ENCODE results near the gene PDE9A. TPM values are rescaled to one million over a fixed set of nuclear protein-coding genes. Genes with fewer than 3 reads are reported as not detected.
"Not testable (repeated sequence)": the region's sequence is repeated elsewhere in the genome, so short reads cannot be mapped to it uniquely, and the experiment has no call there.

The PDE9A gene
- total and polyA plus RNA-seq, 3 donors from 2014 or later = 5.7 to 6.4 (median 6.3) TPM

DNA sequence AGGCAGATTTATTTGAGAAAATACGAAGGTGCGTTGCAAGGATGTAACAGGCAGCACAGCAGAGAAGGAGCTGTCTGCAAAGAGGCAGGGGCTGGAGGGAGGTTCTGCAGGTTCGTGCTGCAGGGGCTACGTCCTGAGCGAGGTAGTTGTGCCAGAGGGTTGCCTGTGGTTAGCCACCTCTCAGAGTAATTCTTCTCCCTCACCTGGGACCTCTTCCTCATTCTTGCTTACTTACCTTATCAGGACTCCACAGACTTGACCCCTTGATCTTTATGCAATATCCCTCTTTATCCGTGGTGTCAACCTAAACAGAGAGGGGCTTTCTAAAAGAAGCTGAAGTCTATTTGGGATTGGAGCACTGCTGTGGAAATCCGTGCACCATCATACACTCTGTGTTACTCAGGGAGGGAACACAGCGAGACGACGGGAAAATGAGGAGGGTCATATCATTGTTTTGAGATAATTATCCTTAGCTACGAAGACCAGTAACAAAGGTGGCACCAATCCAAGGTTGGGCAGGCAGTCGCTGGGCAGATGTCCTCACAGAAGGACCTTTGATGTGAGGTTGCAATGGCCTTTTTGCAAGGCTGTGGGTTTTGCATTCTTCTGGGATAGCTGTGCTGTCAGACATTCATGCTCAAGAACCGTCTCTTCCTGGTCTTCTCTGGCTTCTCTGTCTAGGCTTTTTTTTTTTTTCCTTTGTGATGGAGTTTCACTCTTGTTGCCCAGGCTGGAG is 143.1 kb downstream of the PDE9A start:
- Histone ChIP-seq H3K36me3 (ENCODE audit: low read depth, missing control alignments) (no peaks in the 10 kb centered on the region), H3K9me3 (no peaks in the 10 kb centered on the region), H3K4me3 (no peak overlapping the region), H3K27ac (no peak overlapping the region), H3K27me3 (no peaks in the 10 kb centered on the region), H3K4me1 (no peaks in the 10 kb centered on the region)
- WGBS, 2 donors = 47 to 50% methylated on average over 12 to 13 of the region's 13 CpGs
- intact Hi-C loops (cut with DNase I; ENCODE audit: low total_unique reads) = no loop called here
- no peak for TF ChIP-seq POLR2A (IDR thresholded peaks at IDR 0.05)
- TF ChIP-seq, protein P1, sequence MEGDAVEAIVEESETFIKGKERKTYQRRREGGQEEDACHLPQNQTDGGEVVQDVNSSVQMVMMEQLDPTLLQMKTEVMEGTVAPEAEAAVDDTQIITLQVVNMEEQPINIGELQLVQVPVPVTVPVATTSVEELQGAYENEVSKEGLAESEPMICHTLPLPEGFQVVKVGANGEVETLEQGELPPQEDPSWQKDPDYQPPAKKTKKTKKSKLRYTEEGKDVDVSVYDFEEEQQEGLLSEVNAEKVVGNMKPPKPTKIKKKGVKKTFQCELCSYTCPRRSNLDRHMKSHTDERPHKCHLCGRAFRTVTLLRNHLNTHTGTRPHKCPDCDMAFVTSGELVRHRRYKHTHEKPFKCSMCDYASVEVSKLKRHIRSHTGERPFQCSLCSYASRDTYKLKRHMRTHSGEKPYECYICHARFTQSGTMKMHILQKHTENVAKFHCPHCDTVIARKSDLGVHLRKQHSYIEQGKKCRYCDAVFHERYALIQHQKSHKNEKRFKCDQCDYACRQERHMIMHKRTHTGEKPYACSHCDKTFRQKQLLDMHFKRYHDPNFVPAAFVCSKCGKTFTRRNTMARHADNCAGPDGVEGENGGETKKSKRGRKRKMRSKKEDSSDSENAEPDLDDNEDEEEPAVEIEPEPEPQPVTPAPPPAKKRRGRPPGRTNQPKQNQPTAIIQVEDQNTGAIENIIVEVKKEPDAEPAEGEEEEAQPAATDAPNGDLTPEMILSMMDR (IDR thresholded peaks at IDR 0.05) = no peak
- DNase-seq = peak; percentile 29

GRCh38 chr21:42797522-42797921 is 144.1 kb downstream of the PDE9A start:
- Histone ChIP-seq H3K9me3 (no peaks in the 10 kb centered on the region), H3K27me3 (no peaks in the 10 kb centered on the region), H3K4me1 (no peaks in the 10 kb centered on the region), H3K36me3 (ENCODE audit: low read depth, missing control alignments) (no peaks in the 10 kb centered on the region), H3K4me3 (no peak overlapping the region), H3K27ac (no peak overlapping the region)
- no peak for TF ChIP-seq POLR2A (IDR thresholded peaks at IDR 0.05)
- TF ChIP-seq, protein P1 (IDR thresholded peaks at IDR 0.05) = no peak
- no peak for DNase-seq
- intact Hi-C loops (cut with DNase I; ENCODE audit: low total_unique reads) = no loop called here
- WGBS, 2 donors = 94 to 95% methylated on average over 7 of the region's 7 CpGs

- no peak for TF ChIP-seq POLR2A (IDR thresholded peaks at IDR 0.05)
- TF ChIP-seq, protein P1 (IDR thresholded peaks at IDR 0.05) = no peak
- no peaks in the 10 kb centered on the region for H3K4me1 ChIP-seq
- 75 to 79% methylated on average over 5 to 6 of the region's 6 CpGs for WGBS, 2 donors
These were observed 144.7 kb downstream of the PDE9A start for GRCh38 chr21:42798106-42798505.

DNA sequence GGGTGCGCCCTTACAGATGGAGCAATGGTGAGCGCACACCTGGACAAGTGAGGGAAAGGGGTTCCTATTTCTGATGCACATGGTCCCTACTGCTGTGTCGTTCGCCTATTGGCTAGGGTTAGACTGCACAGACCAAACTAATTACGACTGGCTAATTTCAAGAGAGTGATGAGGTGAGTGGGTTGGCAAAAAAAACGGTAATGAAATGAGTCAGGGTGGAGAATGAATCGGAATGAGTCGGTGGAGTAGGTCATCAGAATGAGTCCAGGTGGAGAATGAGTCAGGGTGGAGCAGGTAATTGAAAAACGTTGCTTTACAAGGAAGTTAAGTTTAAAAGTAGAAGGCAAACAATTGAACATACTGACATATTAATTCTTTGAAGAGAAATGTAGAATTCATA is 146.1 kb downstream of the PDE9A start:
- no peaks in the 10 kb centered on the region for H3K9me3 ChIP-seq
- WGBS, 2 donors = 87 to 88% methylated on average over 9 of the region's 9 CpGs
- H3K36me3 ChIP-seq (ENCODE audit: low read depth, missing control alignments) = no peaks in the 10 kb centered on the region
- H3K27me3 ChIP-seq = no peaks in the 10 kb centered on the region
- TF ChIP-seq POLR2A (IDR thresholded peaks at IDR 0.05) = no peak
- TF ChIP-seq, protein P1 (IDR thresholded peaks at IDR 0.05) = no peak
- no peak overlapping the region for H3K27ac ChIP-seq
- no peak for DNase-seq
- H3K4me1 ChIP-seq = no peaks in the 10 kb centered on the region
- intact Hi-C loops (cut with DNase I; ENCODE audit: low total_unique reads) = no loop called here
- no peak overlapping the region for H3K4me3 ChIP-seq

More at GRCh38 chr21:42798106-42798505, 144.7 kb downstream of the PDE9A start:
- DNase-seq = no peak
- H3K36me3 ChIP-seq (ENCODE audit: low read depth, missing control alignments) = no peaks in the 10 kb centered on the region
- no peak overlapping the region for H3K4me3 ChIP-seq
- H3K27ac ChIP-seq = no peak overlapping the region
- H3K9me3 ChIP-seq = no peaks in the 10 kb centered on the region
- intact Hi-C loops (cut with DNase I; ENCODE audit: low total_unique reads) = no loop called here
- H3K27me3 ChIP-seq = no peaks in the 10 kb centered on the region

GRCh38 chr21:42799948-42800347 is 146.5 kb downstream of the PDE9A start:
- no peak for DNase-seq

DNA sequence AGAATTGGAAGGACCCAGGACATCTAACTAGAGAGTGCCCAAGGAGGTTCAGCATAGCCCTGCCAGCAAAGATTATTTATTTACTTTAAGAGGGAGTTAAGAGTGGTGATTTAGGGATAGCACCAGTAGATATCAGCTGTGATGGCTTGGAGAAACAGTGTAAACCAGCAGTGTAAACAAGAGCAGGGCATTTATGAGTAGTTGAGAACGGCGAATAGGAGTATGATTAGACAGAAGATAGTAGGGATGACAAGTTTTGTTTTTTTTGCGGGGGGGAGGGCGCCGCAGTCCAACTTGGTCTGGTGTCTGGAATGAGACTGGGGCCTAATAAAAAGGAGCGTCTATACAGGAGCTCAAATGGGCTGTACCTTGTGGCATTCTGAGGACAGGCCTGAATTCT is 148.2 kb downstream of the PDE9A start:
- 77 to 78% methylated on average over 6 of the region's 6 CpGs for WGBS, 2 donors
- H3K4me1 ChIP-seq; DNase-seq; H3K27ac ChIP-seq; H3K4me3 ChIP-seq; H3K36me3 ChIP-seq (ENCODE audit: low read depth, missing control alignments); H3K27me3 ChIP-seq; intact Hi-C loops (cut with DNase I; ENCODE audit: low total_unique reads); H3K9me3 ChIP-seq: not testable (repeated sequence)

More at GRCh38 chr21:42799948-42800347, 146.5 kb downstream of the PDE9A start:
- WGBS, 2 donors = 96 to 98% methylated on average over 5 of the region's 5 CpGs
- Histone ChIP-seq H3K4me1 (no peaks in the 10 kb centered on the region), H3K4me3 (no peak overlapping the region), H3K27me3 (no peaks in the 10 kb centered on the region), H3K27ac (no peak overlapping the region), H3K9me3 (no peaks in the 10 kb centered on the region), H3K36me3 (ENCODE audit: low read depth, missing control alignments) (no peaks in the 10 kb centered on the region)
- intact Hi-C loops (cut with DNase I; ENCODE audit: low total_unique reads) = no loop called here
- TF ChIP-seq, protein P1 (IDR thresholded peaks at IDR 0.05) = no peak
- no peak for TF ChIP-seq POLR2A (IDR thresholded peaks at IDR 0.05)

All from testis (tissue), 3 donors.